Glomerular endothelial cell (primary cell): ENCODE measurements around the gene CRLF2. TPM values are rescaled to one million over a fixed set of nuclear protein-coding genes. Genes with fewer than 3 reads are reported as not detected.
"Not testable (repeated sequence)": the region's sequence is repeated elsewhere in the genome, so short reads cannot be mapped to it uniquely, and the experiment has no call there.

Experiments
- DNase-seq: peaks from one replicate; pipeline ENCODE4 v3.0.0-alpha.2; 2011; ENCODE audit warnings: low read depth, low spot score; ENCODE audit errors: extremely low read depth
- total RNA-seq: library from RNA; depleted of rRNA; stranded (reverse); fragments of >200 nt; gene quantifications from 2 replicates; pipeline ENCODE4 v1.2.3, GENCODE V29; 2015

Gene CRLF2
- total RNA-seq, 1 donor from 2014 or later, result not detected

DNA sequence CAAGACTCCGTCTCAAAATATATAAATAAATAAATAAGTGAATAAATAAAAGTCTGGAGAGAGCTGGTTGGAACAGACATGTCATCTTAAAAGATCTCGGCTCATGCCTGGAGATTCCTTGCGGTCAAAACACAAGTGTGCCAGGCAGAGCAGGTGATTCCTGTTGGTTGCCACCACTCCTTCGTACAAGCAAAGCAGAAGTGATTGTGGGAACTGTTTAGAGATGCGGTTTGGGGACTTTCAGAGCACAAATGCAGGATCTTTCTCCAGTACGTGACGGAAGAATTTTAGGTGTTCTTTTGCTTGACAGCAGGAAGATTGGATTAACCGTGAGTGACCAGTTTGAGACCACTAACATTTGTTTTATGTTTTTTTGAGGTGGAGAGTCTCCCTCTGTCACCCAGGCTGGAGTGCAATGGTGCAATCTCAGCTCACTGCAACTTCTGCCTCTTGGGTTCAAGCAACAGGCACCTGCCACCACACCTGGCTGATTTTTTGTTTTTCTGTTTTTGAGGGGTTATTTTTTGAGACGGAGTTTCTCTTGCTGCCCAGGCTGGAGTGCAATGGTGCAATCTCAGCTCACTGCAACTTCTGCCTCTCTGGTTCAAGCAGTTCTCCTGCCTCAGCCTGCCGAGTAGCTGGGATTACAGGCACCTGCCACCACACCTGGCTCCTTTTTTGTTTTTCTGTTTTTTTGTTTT, 2.8 kb upstream of the CRLF2 start:
- no peak for DNase-seq

DNA sequence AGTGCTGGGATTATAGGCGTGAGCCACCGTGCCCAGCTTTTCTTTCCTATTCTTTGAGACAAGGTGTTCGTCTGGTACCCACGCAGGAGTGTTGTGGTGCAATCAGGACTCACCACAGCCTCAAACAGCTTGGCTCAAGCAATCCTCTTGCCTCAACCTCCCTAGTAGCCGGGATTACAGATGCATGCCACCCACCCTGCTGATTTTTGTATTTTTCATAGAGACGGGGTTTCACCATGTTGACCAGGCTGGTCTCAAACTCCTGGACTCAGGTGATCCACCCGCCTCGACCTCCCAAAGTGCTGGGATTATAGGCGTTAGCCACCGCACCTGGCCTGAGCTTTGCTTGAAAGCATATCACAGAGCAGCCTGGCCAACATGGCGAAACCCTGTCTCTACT, 1.5 kb upstream of the CRLF2 start:
- no peak for DNase-seq

DNA sequence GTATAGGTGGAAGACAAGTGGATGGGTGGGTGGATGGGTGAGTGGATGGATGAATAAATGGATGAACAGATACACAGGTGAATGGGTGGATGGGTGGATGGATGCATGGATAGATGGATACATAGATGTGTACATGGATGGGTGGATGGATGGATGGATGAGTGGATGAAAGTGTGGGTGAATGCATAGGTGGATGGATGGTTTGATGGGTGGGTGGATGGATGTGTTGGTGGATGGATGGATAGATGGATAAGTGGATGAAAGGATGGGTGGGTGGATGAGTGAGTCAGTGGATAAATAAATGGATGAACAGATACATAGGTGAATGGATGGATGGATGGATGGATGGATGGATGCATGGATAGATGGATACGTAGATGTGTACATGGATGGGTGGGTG, 1.6 kb downstream of the CRLF2 start:
- no peak for DNase-seq

DNA sequence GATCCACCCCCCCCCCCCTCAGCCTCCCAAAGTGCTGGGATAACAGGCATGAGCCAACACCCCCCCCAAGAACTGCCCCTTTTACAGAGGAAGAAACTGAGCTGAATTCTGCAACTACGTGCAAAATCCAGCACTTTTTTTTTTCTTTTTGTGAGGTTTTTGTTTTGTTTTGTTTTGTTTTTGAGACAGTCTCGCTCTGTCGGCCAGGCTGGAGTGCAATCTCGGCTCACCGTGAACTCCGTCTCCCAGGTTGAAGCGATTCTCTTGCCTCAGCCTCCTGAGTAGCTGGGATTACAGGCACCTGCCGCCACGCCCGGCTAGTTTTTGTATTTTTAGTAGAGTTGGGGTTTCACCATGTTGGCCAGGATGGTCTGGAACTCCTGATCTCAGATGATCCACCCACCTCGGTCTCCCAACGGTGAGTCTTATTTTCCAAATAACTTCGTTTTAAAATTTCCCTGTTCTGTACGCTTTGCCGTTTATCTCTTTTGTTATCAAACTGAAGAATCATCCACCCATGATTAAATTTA, 4.9 kb downstream of the CRLF2 start:
- no peak for DNase-seq

DNA sequence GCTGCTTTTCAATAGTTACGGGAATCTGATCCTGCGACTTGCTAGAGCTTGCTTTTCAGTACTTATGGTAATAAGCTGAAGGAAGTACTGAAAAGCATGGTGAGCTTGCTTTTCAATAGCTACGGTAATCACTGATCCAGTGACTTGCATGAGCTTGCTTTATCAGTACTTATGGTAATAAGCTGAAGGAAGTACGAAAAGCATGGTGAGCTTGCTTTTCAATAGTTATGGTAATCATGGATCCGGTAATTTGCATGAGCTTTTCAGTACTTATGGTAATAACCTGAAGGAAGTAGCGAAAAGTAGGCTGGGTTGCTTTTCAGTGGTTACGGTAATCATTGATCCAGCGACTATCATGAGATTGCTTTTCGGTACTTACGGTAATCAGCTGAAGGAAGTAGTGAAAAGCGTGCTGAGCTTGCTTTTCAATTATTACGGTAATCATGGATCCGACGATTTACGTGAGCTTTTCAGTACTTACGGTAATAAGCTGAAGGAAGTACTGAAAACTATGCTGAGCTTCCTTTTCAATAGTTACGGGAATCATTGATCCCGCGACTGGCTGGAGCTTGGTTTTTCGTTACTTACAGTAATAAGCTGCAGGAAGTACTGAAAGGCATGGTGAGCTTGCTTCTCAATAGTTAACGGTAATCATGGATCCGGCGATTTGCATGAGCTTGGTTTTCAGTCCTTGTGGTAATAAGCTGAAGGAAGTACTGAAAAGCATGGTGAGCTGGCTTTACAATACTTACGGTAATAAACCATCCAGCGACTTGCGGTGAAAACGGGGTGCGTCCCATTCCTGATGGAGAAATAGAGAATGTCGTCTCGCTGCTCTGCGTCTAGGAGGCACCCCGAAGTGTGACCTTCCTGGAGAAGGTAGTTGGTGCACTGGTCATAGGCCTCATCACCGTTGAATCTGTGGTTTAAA, 6.5 kb downstream of the CRLF2 start:
- DNase-seq, result peak; percentile 84

DNA sequence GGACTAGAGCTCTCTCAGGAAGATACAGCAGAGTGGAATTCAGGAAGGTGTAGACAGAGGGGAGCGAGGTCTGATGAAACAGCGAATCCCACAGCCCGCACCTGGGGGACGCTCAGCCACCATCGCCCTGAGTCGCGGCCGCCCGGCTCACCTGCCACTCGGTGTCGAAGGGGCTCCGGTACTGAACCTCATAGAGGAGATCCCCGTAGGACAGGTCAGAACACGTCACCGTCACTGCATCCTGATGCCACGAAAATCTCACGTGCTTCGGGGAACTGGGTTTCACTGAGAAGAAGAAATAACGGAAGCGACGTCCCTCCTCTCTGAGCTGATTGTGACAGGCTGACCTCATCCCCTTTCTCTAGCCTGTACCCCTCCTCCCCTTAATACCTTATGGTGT, 10.2 kb downstream of the CRLF2 start:
- DNase-seq, result no peak

DNA sequence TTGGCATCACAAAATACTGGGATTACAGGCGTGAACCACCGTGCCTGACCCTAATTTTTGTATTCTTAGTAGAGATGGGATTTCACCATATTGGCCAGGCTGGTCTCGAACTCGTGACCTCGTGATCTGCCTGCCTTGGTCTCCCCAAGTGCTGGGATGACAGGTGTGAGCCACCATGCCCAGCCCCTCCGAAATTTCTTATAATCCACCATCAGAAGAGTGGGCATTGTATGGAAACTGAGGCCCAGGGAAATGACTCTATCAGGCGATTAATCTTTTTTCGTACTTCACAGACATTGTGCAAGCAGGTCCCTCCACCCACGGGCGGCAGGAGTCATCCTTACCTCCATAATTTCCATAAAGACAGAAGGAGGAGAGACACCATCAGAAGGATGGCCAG, 16.0 kb downstream of the CRLF2 start:
- DNase-seq, result no peak

DNA sequence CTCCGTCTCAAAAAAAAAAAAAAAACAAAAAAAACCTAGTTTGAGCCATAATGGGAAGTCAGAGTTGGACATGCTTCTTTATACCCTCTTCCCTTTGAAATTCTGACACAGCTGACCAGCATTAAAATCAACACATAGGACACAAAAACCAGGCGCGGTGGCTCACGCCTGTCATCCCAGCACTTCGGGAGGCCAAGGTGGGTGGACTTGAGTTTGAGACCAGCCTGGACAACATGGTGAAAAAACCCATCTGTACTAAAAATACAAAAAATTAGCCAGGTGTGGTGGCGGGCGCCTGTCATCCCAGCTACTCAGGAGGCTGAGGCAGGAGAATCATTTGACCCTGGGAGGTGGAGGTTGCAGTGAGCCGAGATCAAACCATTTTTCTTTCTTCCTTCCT, 20.3 kb downstream of the CRLF2 start:
- not testable (repeated sequence) for DNase-seq

DNA sequence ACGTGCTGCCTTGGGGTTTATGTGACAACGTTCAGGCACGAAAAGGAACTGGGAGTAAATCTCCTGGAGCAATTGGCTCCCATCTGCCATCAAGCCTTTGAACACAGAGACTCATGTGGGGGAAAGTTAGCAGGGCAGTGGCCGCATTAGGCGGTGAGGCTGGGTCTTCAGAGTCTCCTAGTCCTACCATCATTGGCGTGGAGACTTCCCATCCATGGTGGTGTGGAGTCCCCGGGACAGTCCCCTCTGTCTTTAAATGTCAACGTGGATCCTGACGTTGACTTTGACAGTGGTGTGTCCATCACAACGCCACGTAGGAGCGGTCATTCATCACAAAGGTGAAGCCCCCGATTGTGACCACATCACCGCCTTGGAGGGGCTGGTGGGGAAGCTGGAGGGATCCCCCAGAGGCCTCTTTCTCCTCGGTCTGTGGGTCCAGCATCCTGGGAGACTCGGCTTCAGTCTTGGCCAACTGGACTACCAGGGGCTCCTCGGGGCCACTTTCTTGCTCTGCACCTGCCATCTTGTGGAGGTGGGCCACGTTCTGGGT, 21.8 kb downstream of the CRLF2 start:
- no peak for DNase-seq

DNA sequence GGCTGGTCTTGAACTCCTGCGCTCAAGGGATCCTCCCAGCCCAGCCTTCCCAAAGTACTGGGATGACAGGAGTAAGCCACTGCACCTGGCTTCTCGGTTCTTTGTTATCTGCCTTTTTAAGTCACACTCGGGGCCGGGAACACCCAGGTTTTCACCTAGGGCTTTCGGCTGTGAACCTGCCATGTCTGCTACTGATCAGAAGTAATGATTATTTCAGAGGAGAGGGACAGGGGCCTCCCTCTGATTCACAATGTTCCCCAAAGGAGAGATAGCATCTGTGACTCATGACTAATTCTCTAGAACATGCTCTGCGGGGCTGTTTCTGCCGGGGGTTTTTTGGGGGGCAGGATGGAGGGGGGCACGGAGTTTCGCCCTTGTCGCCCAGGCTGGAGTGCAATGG, 26.9 kb downstream of the CRLF2 start:
- no peak for DNase-seq

DNA sequence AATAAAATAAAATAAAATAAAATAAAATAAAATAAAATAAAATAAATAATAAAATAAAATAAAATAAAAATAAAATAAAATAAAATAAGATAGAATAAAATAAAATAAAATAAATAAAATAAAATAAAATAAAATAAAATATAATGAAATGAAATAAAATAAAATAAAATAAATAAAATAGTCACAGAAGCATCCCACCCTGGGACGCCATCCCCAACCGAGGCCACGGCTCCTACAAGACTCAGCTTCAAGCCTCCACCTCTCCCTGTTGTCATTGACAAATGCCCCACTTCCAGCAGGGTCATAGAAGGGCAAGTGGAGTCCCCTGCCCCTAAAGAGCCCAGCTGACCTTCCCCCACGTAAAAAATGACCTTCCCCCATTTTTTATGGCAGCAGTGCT, 30.2 kb downstream of the CRLF2 start:
- DNase-seq, result no peak

DNA sequence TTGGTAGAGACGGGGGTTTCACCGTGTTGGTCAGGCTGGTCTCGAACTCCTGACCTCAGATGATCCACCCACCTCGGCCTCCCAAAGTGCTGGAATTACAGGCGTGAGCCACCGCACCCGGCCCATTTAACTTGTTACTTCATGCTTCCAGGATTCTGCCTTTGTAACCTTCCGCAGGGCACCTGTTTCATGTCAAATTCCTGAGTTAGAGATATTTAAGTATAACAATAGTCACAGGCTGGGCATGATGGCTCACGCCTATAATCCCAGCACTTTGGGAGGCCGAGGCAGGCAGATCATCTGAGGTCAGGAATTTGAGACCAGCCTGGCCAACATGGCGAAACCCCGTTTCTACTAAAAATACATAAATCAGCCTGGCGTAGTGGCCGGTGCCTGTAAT, 30.8 kb downstream of the CRLF2 start:
- not testable (repeated sequence) for DNase-seq

DNA sequence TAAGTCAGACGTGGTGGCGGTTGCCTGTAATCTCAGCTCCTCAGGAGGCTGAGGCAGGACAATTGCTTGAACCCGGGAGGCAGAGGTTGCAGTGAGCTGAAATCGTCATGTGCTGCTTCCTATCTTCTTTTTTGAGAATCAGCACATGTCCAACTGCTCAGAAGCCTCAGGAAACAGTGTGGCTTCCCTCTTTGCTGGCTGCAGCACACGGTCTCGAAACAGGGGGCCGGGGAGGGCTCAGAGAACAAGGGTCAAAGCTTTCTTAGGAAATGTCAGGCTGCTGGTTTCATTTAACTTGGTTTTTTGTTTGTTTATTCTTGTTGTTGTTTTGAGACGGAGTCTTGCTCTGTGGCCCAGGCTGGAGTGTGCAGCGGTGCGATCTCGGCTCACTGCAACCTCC, 31.3 kb downstream of the CRLF2 start:
- no peak for DNase-seq

DNA sequence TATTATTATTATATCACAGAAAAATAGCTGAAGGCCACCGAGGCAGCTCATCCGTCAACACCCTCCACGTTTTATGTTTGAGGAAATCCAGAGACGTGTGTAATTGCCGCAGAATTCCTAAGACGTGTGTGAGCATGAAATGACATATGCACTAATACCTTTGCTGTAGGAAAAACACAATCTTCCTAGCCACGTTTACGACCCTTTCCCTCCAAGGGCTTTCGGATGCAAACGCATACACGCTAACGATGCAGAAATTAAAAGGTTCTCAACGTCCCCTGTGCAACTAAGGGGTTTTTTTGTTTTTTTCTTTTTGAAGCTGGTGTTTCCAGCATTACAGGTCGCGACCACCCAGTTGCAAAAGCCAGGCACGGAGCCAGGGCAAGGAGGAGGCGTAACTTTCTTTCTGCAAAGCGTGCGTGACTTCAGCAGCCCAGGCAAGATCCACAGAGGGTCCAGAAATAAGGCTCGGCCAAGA, 33.8 kb downstream of the CRLF2 start:
- no peak for DNase-seq

DNA sequence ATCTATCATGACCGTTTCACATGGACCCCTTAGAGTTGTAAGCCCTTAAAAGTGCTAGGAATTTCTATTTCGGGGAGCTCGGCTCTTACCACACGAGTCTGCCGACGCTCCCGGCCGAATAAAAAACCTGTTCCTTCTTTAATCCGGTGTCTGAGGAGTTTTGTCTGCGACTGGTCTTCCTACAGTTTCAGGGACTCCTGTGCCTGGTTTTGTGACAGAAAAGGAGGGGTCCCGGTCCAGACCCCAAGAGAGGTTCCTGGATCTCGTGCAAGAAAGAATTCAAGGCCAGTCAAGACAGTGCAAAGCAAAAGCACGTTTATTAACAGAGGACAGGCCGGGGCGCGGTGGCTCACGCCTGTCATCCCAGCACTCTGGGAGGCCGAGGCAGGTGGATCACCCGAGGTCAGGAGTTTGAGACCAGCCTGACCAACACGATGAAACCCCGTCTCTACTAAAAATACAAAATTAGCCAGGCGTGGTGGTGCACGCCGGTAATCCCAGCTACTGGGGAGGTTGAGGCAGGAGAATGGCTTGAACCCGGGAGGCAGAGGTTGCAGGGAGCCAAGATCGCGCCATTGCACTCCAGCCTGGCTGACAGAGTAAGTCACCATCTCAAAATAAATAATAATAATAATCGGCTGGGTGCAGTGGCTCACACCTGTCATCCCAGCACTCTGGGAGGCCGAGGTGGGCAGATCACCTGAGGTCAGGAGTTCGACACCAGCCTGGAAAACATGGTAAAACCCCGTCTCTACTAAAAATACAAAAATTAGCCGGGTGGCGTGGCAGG, 35.7 kb downstream of the CRLF2 start:
- not testable (repeated sequence) for DNase-seq

DNA sequence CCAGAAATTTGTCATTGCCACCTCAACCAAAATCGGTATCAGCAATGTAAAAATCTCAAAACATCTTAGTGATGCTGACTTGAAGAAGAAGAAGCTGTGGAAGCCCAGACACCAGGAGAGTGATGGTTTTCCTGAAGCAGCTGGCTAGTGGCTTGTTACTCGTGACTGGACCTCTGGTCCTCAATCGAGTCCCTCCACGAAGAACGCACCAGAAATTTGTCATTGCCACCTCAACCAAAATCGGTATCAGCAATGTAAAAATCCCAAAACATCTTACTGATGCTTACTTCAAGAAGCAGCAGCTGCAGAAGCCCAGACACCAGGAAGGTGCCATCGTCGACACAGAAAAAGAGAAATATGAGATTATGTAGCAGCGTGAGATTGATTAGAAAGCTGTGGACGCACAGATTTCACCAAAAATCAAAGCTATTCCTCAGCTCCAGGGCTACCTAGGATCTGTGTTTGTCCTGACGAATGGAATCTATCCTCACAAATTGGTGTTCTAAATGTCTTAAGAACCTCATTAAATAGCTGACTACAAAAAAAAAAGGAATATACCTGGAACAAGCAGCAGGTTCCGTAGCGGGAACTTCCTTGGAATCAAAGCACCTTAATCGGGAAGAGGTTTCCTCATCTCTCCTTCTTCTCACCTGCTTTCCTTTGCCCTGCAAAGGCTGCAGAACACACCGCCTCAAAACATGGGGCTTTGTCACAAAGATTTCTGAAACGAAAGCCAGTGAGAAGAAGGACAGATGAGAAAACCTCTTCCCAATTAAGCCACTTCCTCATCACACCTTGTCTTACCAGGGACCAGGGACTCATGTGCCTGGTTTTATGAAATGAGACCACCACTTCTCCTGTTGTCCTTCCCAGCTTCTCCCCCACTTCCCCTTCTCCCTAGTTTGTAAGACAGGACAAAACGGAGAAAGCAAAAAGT, 37.6 kb downstream of the CRLF2 start:
- DNase-seq, result not testable (repeated sequence)

DNA sequence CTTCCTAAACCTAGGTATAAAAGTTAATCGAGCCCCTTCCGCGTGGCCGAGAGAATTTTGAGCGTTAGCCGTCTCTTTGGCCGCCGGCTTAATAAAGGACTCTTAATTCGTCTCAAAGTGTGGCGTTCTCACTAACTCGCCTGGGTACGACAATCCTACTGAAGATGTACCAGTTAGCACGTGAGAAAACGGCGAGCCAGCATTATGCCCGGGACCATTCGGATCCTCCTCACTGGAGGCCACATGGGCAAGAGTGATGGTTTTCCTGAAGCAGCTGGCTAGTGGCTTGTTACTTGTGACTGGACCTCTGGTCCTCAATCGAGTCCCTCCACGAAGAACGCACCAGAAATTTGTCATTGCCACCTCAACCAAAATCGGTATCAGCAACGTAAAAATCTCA, 39.0 kb downstream of the CRLF2 start:
- DNase-seq, result not testable (repeated sequence)

DNA sequence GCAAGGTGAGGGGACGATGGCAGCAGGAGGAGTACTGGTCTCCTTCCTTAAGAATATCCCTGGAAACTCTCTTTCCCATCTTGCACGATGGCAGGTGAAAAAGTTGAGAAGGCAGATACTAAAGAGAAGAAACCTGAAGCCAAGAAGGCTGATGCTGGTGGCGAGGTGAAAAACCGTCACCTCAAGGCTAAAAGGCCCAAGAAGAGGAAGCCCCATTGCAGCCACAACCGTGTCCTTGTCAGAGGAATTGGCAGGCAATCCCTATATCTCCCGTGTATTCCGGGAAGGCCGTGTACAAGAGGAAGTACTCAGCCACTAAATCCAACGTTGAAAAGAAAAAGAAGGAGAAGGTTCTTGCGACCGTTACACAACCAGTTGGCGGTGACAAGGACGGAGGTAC, 40.0 kb downstream of the CRLF2 start:
- DNase-seq, result no peak

DNA sequence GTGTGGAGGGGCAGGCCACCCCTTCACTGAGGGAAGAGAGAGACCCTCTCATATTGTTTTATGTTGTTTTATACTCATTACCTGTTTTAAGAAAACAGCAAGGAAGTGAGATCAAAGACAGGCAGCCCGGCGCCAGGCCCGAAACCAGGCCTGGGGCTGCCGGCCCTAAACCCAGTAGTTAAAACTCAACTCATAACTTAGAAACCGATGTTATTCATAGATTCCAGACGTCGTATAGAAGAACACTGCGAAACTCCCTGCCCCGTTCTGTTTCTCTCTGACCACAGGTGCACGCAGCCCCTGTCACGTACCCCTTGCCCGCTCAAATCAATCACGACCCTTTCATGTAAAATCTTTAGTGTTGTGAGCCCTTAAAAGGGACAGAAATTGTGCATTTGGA, 40.5 kb downstream of the CRLF2 start:
- DNase-seq, result not testable (repeated sequence)
